IMR-90 (cell line): ENCODE results near the gene HMOX2. TPM values are rescaled to one million over a fixed set of nuclear protein-coding genes. Genes with fewer than 3 reads are reported as not detected.
A peak's percentile ranks its signal among the peaks of the same experiment; 100 is the strongest.

ENCODE experiments used
- ATAC-seq: fragments of 200-7000 bp; cut with Tn5 transposase; 2 replicates; pipeline ENCODE4 v1.9.1; 2020; ENCODE audit warnings: low read depth, mild to moderate bottlenecking, moderate library complexity
- BruUV-seq: library from RNA; stranded (reverse); fragments of 400-500 nt; replicated peaks from 2 replicates; lab custom pipeline; 2021; lab: Mats Ljungman, UMichigan
- CTCF ChIA-PET: fragments of 300-600 bp; formaldehyde crosslinking; extraction: SDS; loops from one replicate; lab custom pipeline; 2021; ENCODE audit warnings: antibody characterized with exemption; lab: Yijun Ruan, JAX
- POLR2A ChIA-PET: fragments of 300-600 bp; sonication (Branson Sonifier 250); formaldehyde crosslinking; loops from one replicate; lab custom pipeline; 2022; ENCODE audit warnings: antibody characterized with exemption; ENCODE audit not compliant: unreplicated experiment; lab: Charles Lee
- DNase-seq: peaks from one replicate; pipeline ENCODE4 v3.0.0; 2013
- H2AFZ ChIP-seq: replicated peaks from 2 replicates; pipeline ENCODE3; 2013; ENCODE audit warnings: low read length, mild to moderate bottlenecking; ENCODE audit not compliant: poor library complexity
- H2AK5ac ChIP-seq: 2 replicates; pipeline ENCODE4 v1.6.1; 2013; ENCODE audit warnings: low read depth, low read length, inconsistent platforms
- H2AK9ac ChIP-seq: replicated peaks from 2 replicates; pipeline ENCODE3; 2013; ENCODE audit warnings: mild to moderate bottlenecking, low read depth, low read length, moderate library complexity; ENCODE audit not compliant: poor library complexity
- H2BK120ac ChIP-seq: 2 replicates; pipeline ENCODE4 v1.6.1; 2013; ENCODE audit warnings: low read depth, low read length, inconsistent platforms
- H2BK15ac ChIP-seq: 3 replicates; pipeline ENCODE4 v1.6.1; 2013; ENCODE audit warnings: low read depth, low read length, inconsistent platforms
- H2BK20ac ChIP-seq: 2 replicates; pipeline ENCODE4 v1.6.1; 2013; ENCODE audit warnings: low read depth, mild to moderate bottlenecking, inconsistent platforms, low read length, moderate library complexity
- H2BK5ac ChIP-seq: 2 replicates; pipeline ENCODE4 v1.6.1; 2013; ENCODE audit warnings: mild to moderate bottlenecking, low read depth, low read length, inconsistent platforms; ENCODE audit not compliant: poor library complexity, severe bottlenecking
- H3K14ac ChIP-seq: replicated peaks from 2 replicates; pipeline ENCODE4 v1.6.1; 2013; ENCODE audit warnings: low read depth, low read length, inconsistent platforms
- H3K18ac ChIP-seq: 2 replicates; pipeline ENCODE4 v1.6.1; 2013; ENCODE audit warnings: low read depth, low read length, control low read depth
- H3K23ac ChIP-seq: 2 replicates; pipeline ENCODE4 v1.6.1; 2013; ENCODE audit warnings: low read depth, low read length, inconsistent platforms
- H3K27ac ChIP-seq: 2 replicates; pipeline ENCODE4 v1.5.1; 2013; ENCODE audit warnings: mild to moderate bottlenecking, control low read depth, low read length; ENCODE audit not compliant: insufficient read depth
- H3K27me3 ChIP-seq: 2 replicates; pipeline ENCODE4 v1.6.1; 2013; ENCODE audit warnings: low read length; ENCODE audit not compliant: control insufficient read depth, insufficient read depth
- H3K36me3 ChIP-seq: 2 replicates; pipeline ENCODE4 v1.6.1; 2013; ENCODE audit warnings: low read length, mixed read lengths; ENCODE audit not compliant: control insufficient read depth, insufficient read depth
- H3K4ac ChIP-seq: 2 replicates; pipeline ENCODE4 v1.6.1; 2013; ENCODE audit warnings: low read depth, low read length, inconsistent platforms
- H3K4me1 ChIP-seq: 2 replicates; pipeline ENCODE4 v1.6.1; 2013; ENCODE audit warnings: low read length, mixed read lengths; ENCODE audit not compliant: control insufficient read depth, insufficient read depth
- H3K4me2 ChIP-seq: 2 replicates; pipeline ENCODE4 v1.6.1; 2013; ENCODE audit warnings: low read depth, mild to moderate bottlenecking, control low read depth, low read length, moderate library complexity
- H3K4me3 ChIP-seq: 2 replicates; pipeline ENCODE4 v1.5.1; 2013; ENCODE audit warnings: low read depth, mild to moderate bottlenecking, control low read depth, low read length, moderate library complexity; ENCODE audit not compliant: insufficient read depth
- H3K56ac ChIP-seq: 2 replicates; pipeline ENCODE4 v1.6.1; 2013; ENCODE audit warnings: low read length, inconsistent platforms; ENCODE audit not compliant: insufficient read depth; ENCODE audit errors: extremely low read depth
- H3K79me1 ChIP-seq, 2 experiments: 2 replicates each; pipeline ENCODE4 v1.6.1; 2013; ENCODE audit warnings: low read length in 2 of 2, inconsistent platforms in 1 of 2, low read depth in 1 of 2
- H3K9ac ChIP-seq: 2 replicates; pipeline ENCODE4 v1.6.1; 2013; ENCODE audit warnings: low read depth, low read length, control low read depth
- H3K9me1 ChIP-seq: 2 replicates; pipeline ENCODE4 v1.6.1; 2013; ENCODE audit warnings: low read length, inconsistent platforms; ENCODE audit not compliant: insufficient read depth
- H3K9me3 ChIP-seq: 2 replicates; pipeline ENCODE4 v1.6.1; 2013; ENCODE audit warnings: low read length; ENCODE audit not compliant: control insufficient read depth, insufficient read depth
- H4K20me1 ChIP-seq: 2 replicates; pipeline ENCODE4 v1.6.1; 2013; ENCODE audit warnings: low read length, inconsistent platforms; ENCODE audit not compliant: insufficient read depth
- H4K5ac ChIP-seq: 2 replicates; pipeline ENCODE4 v1.6.1; 2013; ENCODE audit warnings: mild to moderate bottlenecking, low read depth, low read length, control low read depth
- H4K8ac ChIP-seq, 2 experiments: 2 replicates each; pipeline ENCODE4 v1.6.1; 2013; ENCODE audit warnings: low read depth in 2 of 2, low read length in 2 of 2, control low read depth in 1 of 2, inconsistent platforms in 1 of 2
- H4K91ac ChIP-seq: 2 replicates; pipeline ENCODE4 v1.6.1; 2013; ENCODE audit warnings: low read depth, low read length, inconsistent platforms; ENCODE audit not compliant: insufficient read depth
- BHLHE40 ChIP-seq: fragments of 150-350 bp; IDR thresholded peaks from 2 replicates; pipeline ENCODE4 v1.6.1; 2016; ENCODE audit warnings: mild to moderate bottlenecking, low read depth, low read length
- WGBS, 2 experiments: methylation state at CpG; one replicate each; pipeline versions ENCODE4 v1.1.5 to v1.1.7; 2013; ENCODE audit warnings: missing lambda C conversion rate in 2 of 2; ENCODE audit not compliant: insufficient read length in 1 of 2; ENCODE audit errors: extremely low coverage in 2 of 2; 5-methylcytosine and 5-hydroxymethylcytosine counted together
- dilution Hi-C: fragments of 300-500 bp; cut with HindIII; formaldehyde crosslinking; loops from one replicate; pipeline ENCODE4 v1.14.3; 2018; ENCODE audit warnings: low sequenced_read_pairs; ENCODE audit not compliant: unreplicated experiment
- in situ Hi-C: fragments of 300-500 bp; cut with MboI; formaldehyde crosslinking; loops from 3 replicates; pipeline ENCODE4 v1.14.3; 2019; ENCODE audit warnings: low sequenced_read_pairs, inconsistent platforms, mixed read lengths
- intact Hi-C: fragments of 100-400 bp; cut with micrococcal nuclease; formaldehyde crosslinking; loops from 2 replicates; pipeline ENCODE4 v1.10.0; 2022
- polyA plus RNA-seq, 3 experiments: library from polyadenylated mRNA; depleted of rRNA; stranded (reverse); fragments of >200 nt; gene quantifications; 2 replicates each; pipeline ENCODE4 v1.2.3, GENCODE V29; 2012; ENCODE audit warnings: low replicate concordance in 1 of 3
- total RNA-seq: library from RNA; depleted of rRNA; stranded (reverse); fragments of >200 nt; gene quantifications from 2 replicates; pipeline ENCODE4 v1.2.3, GENCODE V29; 2012

HMOX2 gene
- total and polyA plus RNA-seq, 2 of the 4 experiments (the other 2 are of a cell fraction) = 93.9 to 98.8 TPM

- Histone ChIP-seq H2AK5ac (no peak overlapping the region), H3K9me3 (no peaks in the 10 kb centered on the region), H4K8ac (no peak overlapping the region), H2BK120ac (no peak overlapping the region), H3K9me1 (no peaks in the 10 kb centered on the region), H4K5ac (no peak overlapping the region), H4K91ac (no peak overlapping the region), H3K4me2 (no peak overlapping the region), H3K27me3 (no peaks in the 10 kb centered on the region), H3K14ac (no peak overlapping the region), H2AK9ac (peak overlapping the region; percentile 76), H3K23ac (no peak overlapping the region), H3K18ac (no peak overlapping the region), H2BK20ac (no peak overlapping the region), H3K9ac (no peak overlapping the region), H3K4ac (no peak overlapping the region), H3K36me3 (peaks cover 47% of the 10 kb centered on the region), H4K20me1 (peaks cover 16% of the 10 kb centered on the region; the same call in 1 of the 2 replicates), H3K56ac (no peak overlapping the region), H2BK15ac (no peak overlapping the region), H2BK5ac (no peak overlapping the region), H2AFZ (no peak overlapping the region), H3K4me1 (no peaks in the 10 kb centered on the region), H3K27ac (no peak overlapping the region), H3K4me3 (no peak overlapping the region), H3K79me1 (peaks cover 15 to 27% of the 10 kb centered on the region in 2 experiments)
- ATAC-seq (no peak), DNase-seq (no peak)
- POLR2A ChIA-PET = no interaction called here
- dilution Hi-C loops = no loop called here
- CTCF ChIA-PET = no interaction called here
- WGBS, 2 experiments = 100% methylated on average over 2 of the region's 7 CpGs; no CpG with 5 or more reads in 1 of the 2 experiments
- in situ Hi-C loops = loop anchor here (5.0 to 25.0 kb wide), 2 partner anchors 33 to 448 kb away; partner anchors contain the start of gene SEC14L5
- intact Hi-C loops = loop anchor here (10.0 kb wide), 1 partner anchor 441 kb away; the partner anchor contains the start of gene SEC14L5
- TF ChIP-seq BHLHE40 = no peak
- no TSS peak for BruUV-seq
These were observed 37.7 kb downstream of the HMOX2 start for GRCh38 chr16:4513881-4514280.
